DMS153 treated with DMSO at 0.1 percent for 48 hours (cell line): Measurements from ENCODE around the gene C1QL4.
"Not testable (repeated sequence)": the region's sequence is repeated elsewhere in the genome, so short reads cannot be mapped to it uniquely, and the experiment has no call there.

Experiments used
- DNase-seq: peaks from one replicate; lab custom pipeline; 2025; ENCODE audit not compliant: unreplicated experiment; lab: John Stamatoyannopoulos, UW

The C1QL4 gene

GRCh38 chr12:49282740-49283375, 54.1 kb downstream of the C1QL4 start:
- DNase-seq: not testable (repeated sequence)
